BLaER1 (cell line): ENCODE data around the gene SUPT3H.

Experiments used
- H3K27ac ChIP-seq: shearing (Covaris generic); formaldehyde crosslinking; 2 replicates; pipeline ENCODE4 v1.8.1; 2022
- H3K27me3 ChIP-seq: shearing (Covaris generic); formaldehyde crosslinking; 2 replicates; pipeline ENCODE4 v1.8.1; 2022
- H3K36me3 ChIP-seq: shearing (Covaris generic); formaldehyde crosslinking; 2 replicates; pipeline ENCODE4 v1.8.1; 2022
- H3K4me1 ChIP-seq: shearing (Covaris generic); formaldehyde crosslinking; 2 replicates; pipeline ENCODE4 v1.8.1; 2022
- H3K4me2 ChIP-seq: shearing (Covaris generic); formaldehyde crosslinking; 2 replicates; pipeline ENCODE4 v1.8.1; 2022
- H3K4me3 ChIP-seq: shearing (Covaris generic); formaldehyde crosslinking; 2 replicates; pipeline ENCODE4 v1.8.1; 2022
- H3K9ac ChIP-seq: shearing (Covaris generic); formaldehyde crosslinking; 2 replicates; pipeline ENCODE4 v1.8.1; 2022
- H3K9me3 ChIP-seq: shearing (Covaris generic); formaldehyde crosslinking; 2 replicates; pipeline ENCODE4 v1.8.1; 2022
- H4K20me1 ChIP-seq: shearing (Covaris generic); formaldehyde crosslinking; 2 replicates; pipeline ENCODE4 v1.8.1; 2022
- Cebpa-rat ChIP-seq: shearing (Covaris generic); IDR thresholded peaks from 2 replicates; pipeline ENCODE4 v1.8.1; 2022

The SUPT3H gene

GRCh38 chr6:44831002-44831610, 546.6 kb downstream of the SUPT3H start:
- no peak for TF ChIP-seq Cebpa-rat
- no peaks in the 10 kb centered on the region for H3K9me3 ChIP-seq
- no peak overlapping the region for H3K9ac ChIP-seq
- H3K27ac ChIP-seq = no peak overlapping the region
- no peaks in the 10 kb centered on the region for H3K36me3 ChIP-seq
- H3K4me1 ChIP-seq = peaks cover 21% of the 10 kb centered on the region
- H3K4me2 ChIP-seq = no peak overlapping the region
- no peak overlapping the region for H3K4me3 ChIP-seq
- no peaks in the 10 kb centered on the region for H3K27me3 ChIP-seq
- no peaks in the 10 kb centered on the region for H4K20me1 ChIP-seq

DNA sequence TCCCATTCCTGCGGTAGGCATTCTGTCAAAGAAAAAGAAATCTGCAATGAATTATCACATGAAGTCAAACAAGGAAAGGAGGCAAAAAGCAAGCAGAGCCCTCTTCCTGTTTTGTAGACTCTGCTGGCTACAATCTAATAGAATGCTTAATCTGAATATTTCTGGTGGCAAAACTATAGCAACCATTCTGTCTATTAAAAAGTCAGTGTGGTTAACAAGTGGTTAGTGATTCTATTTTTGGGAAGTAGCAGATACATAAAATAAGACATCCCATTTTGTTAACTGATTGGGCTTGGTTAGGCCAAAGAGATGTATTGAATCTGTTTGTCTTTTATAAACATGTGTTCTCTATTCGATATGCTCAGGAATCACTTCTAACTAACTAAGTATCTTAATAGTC, 547.9 kb downstream of the SUPT3H start:
- H3K4me2 ChIP-seq = peak overlapping the region; percentile 50
- H3K4me3 ChIP-seq = no peak overlapping the region
- H3K9me3 ChIP-seq = no peaks in the 10 kb centered on the region
- H3K4me1 ChIP-seq = peaks cover 21% of the 10 kb centered on the region
- H4K20me1 ChIP-seq = no peaks in the 10 kb centered on the region
- H3K27ac ChIP-seq = no peak overlapping the region
- no peaks in the 10 kb centered on the region for H3K36me3 ChIP-seq
- no peak overlapping the region for H3K9ac ChIP-seq
- no peaks in the 10 kb centered on the region for H3K27me3 ChIP-seq
- TF ChIP-seq Cebpa-rat = no peak

DNA sequence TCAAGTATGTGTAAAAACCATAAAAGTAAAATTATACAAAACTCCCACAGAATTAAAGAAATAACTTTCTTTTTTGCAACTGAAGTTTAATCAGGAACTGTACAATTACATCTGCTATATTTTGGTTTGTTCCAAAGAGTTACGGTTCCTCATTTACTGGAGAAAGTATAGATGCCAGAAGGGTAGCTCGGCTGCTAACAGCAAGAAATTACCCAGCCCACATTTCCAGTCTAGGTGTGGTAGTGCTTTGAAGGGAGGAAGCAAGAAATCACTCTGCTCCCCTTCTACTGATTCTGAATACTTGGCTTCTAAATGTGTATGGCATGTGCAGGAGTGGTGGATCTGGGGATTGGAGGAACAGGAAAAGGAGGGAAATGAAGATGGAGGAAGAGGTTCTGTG, 549.0 kb downstream of the SUPT3H start:
- TF ChIP-seq Cebpa-rat = no peak
- H3K4me3 ChIP-seq = no peak overlapping the region
- H3K9ac ChIP-seq = no peak overlapping the region
- H3K27me3 ChIP-seq = no peaks in the 10 kb centered on the region
- no peaks in the 10 kb centered on the region for H4K20me1 ChIP-seq
- peak overlapping the region; percentile 50; the same call in 1 of the 2 replicates for H3K4me2 ChIP-seq
- H3K36me3 ChIP-seq = no peaks in the 10 kb centered on the region
- peaks cover 21% of the 10 kb centered on the region for H3K4me1 ChIP-seq
- no peak overlapping the region for H3K27ac ChIP-seq
- no peaks in the 10 kb centered on the region for H3K9me3 ChIP-seq

DNA sequence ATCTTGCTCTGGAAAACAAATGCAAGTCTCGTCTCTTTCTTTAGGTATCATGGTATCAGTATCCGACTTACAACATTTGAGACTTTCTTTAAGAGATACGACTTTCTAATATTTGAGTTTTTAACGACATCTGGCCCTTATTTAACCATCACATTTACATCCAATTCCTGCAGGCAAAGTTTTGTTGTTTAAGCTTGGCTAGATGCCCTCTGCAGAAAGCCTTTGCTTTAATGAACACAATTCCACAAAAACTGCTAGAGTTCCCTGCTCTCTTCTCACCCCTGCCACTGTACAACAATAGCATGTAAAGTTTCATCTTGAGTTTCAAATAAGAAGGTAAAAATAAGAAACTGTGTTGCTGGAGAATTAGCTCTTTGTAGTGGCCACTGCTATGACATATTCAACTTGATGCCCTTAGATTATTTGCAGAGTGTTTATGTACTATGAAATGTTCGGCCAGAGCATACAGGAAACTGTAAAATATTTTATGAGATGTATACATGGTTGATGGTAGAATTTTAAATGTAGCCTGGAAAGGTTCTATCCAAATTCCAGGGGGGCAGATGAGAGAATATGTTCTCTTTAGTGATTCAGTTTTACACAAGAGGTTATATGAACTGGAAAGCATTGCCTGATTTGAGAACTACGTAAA, 551.6 kb downstream of the SUPT3H start:
- no peaks in the 10 kb centered on the region for H3K9me3 ChIP-seq
- no peak overlapping the region for H3K27ac ChIP-seq
- H3K4me1 ChIP-seq = peaks cover 16% of the 10 kb centered on the region
- no peaks in the 10 kb centered on the region for H3K27me3 ChIP-seq
- H3K9ac ChIP-seq = no peak overlapping the region
- H3K4me3 ChIP-seq = no peak overlapping the region
- no peak overlapping the region for H3K4me2 ChIP-seq
- H3K36me3 ChIP-seq = no peaks in the 10 kb centered on the region
- H4K20me1 ChIP-seq = no peaks in the 10 kb centered on the region
- TF ChIP-seq Cebpa-rat = no peak

- no peaks in the 10 kb centered on the region for H3K27me3 ChIP-seq
- no peak overlapping the region for H3K27ac ChIP-seq
- no peak overlapping the region for H3K9ac ChIP-seq
- H3K4me1 ChIP-seq = peaks cover 15% of the 10 kb centered on the region
- TF ChIP-seq Cebpa-rat = no peak
- H4K20me1 ChIP-seq = no peaks in the 10 kb centered on the region
- H3K4me3 ChIP-seq = no peak overlapping the region
- no peak overlapping the region for H3K4me2 ChIP-seq
- no peaks in the 10 kb centered on the region for H3K36me3 ChIP-seq
- H3K9me3 ChIP-seq = no peaks in the 10 kb centered on the region
Observed at GRCh38 chr6:44825273-44825672, 552.5 kb downstream of the SUPT3H start.

GRCh38 chr6:44824567-44824966, 553.2 kb downstream of the SUPT3H start:
- Histone ChIP-seq H3K27me3 (no peaks in the 10 kb centered on the region), H3K36me3 (no peaks in the 10 kb centered on the region), H3K9me3 (no peaks in the 10 kb centered on the region), H3K4me1 (peaks cover 8% of the 10 kb centered on the region), H3K4me3 (no peak overlapping the region), H3K9ac (no peak overlapping the region), H4K20me1 (no peaks in the 10 kb centered on the region), H3K27ac (no peak overlapping the region), H3K4me2 (no peak overlapping the region)
- TF ChIP-seq Cebpa-rat = no peak

DNA sequence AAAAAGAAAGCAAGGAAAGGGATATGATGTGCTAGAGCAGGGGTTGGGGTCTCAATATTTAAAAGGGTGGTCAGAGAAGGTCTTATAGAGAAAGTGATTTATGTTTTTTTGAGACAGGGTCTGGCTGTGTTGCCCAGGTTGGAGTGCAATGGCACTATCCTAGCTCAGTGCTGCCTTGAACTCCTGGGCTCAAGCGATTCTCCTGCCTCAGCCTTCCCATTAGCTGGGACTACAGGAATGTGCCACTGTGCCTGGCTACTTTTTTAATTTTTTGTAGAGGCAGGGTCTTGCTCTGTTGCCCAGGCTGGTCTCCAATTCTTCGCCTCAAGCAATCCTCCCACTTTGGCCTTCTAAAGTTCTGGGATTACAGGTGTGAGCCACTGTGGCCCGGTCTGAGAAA, 557.0 kb downstream of the SUPT3H start:
- H3K9me3 ChIP-seq = no peaks in the 10 kb centered on the region
- H4K20me1 ChIP-seq = no peaks in the 10 kb centered on the region
- H3K36me3 ChIP-seq = no peaks in the 10 kb centered on the region
- H3K27me3 ChIP-seq = no peaks in the 10 kb centered on the region
- no peak for TF ChIP-seq Cebpa-rat
- H3K4me3 ChIP-seq = no peak overlapping the region
- no peaks in the 10 kb centered on the region for H3K4me1 ChIP-seq
- H3K9ac ChIP-seq = no peak overlapping the region
- H3K4me2 ChIP-seq = no peak overlapping the region
- no peak overlapping the region for H3K27ac ChIP-seq

GRCh38 chr6:44820321-44820720, 557.4 kb downstream of the SUPT3H start:
- Histone ChIP-seq H3K4me2 (no peak overlapping the region), H3K4me3 (no peak overlapping the region), H3K36me3 (no peaks in the 10 kb centered on the region), H3K9me3 (no peaks in the 10 kb centered on the region), H3K9ac (no peak overlapping the region), H3K27ac (no peak overlapping the region), H3K4me1 (no peaks in the 10 kb centered on the region), H4K20me1 (no peaks in the 10 kb centered on the region), H3K27me3 (no peaks in the 10 kb centered on the region)
- no peak for TF ChIP-seq Cebpa-rat

DNA sequence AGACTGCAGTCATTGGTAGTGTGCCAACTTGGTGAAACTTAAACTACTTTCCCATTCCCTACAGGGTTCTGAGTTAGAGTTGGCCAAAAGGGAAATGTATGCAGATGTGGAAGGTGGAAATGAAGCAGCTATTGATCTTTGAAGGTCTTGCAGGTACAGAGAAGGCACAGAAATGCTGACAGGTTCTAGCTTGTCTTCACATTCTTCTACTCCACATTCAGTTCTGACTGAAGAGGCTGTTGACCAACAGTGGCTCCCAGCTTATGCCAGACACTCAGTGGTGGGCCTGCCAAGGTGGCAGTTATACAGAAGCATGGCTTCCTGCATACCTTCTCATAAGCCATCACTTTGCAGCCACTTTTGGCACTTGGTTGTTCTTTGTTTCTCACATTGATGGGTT, 566.3 kb downstream of the SUPT3H start:
- TF ChIP-seq Cebpa-rat = no peak
- no peak overlapping the region for H3K27ac ChIP-seq
- no peaks in the 10 kb centered on the region for H3K4me1 ChIP-seq
- H3K36me3 ChIP-seq = no peaks in the 10 kb centered on the region
- no peak overlapping the region for H3K4me2 ChIP-seq
- no peak overlapping the region for H3K9ac ChIP-seq
- no peaks in the 10 kb centered on the region for H3K27me3 ChIP-seq
- no peaks in the 10 kb centered on the region for H3K9me3 ChIP-seq
- no peaks in the 10 kb centered on the region for H4K20me1 ChIP-seq
- H3K4me3 ChIP-seq = no peak overlapping the region

- no peaks in the 10 kb centered on the region for H3K9me3 ChIP-seq
- no peak overlapping the region for H3K4me3 ChIP-seq
- TF ChIP-seq Cebpa-rat = no peak
- no peak overlapping the region for H3K9ac ChIP-seq
- H3K4me2 ChIP-seq = no peak overlapping the region
- no peaks in the 10 kb centered on the region for H3K4me1 ChIP-seq
- H3K36me3 ChIP-seq = no peaks in the 10 kb centered on the region
- no peaks in the 10 kb centered on the region for H3K27me3 ChIP-seq
- H3K27ac ChIP-seq = no peak overlapping the region
- no peaks in the 10 kb centered on the region for H4K20me1 ChIP-seq
Observed at GRCh38 chr6:44809258-44809657, 568.5 kb downstream of the SUPT3H start.
